Muscle of arm (tissue), 12 donors: ENCODE measurements around the gene RAB31. TPM values are rescaled to one million over a fixed set of nuclear protein-coding genes. Genes with fewer than 3 reads are reported as not detected.

Experiments used
- DNase-seq: peaks from one replicate; pipeline ENCODE4 v3.0.0-alpha.2; 2013
- polyA plus RNA-seq, 12 donors: library from polyadenylated mRNA; unstranded; fragments of 120-200 nt; gene quantifications; one replicate each; pipeline ENCODE4 v1.2.1, GENCODE V29; 2013; ENCODE audit not compliant: insufficient read length in 12 of 12

Gene RAB31
- polyA plus RNA-seq, 12 donors: 20.2 to 50.8 (median 32.8) TPM; not detected in 1

GRCh38 chr18:9859232-9859631, 151.1 kb downstream of the RAB31 start:
- no peak for DNase-seq

GRCh38 chr18:9860682-9861081, 152.6 kb downstream of the RAB31 start:
- DNase-seq: no peak

- no peak for DNase-seq
Measured at GRCh38 chr18:9861157-9861556, 153.1 kb downstream of the RAB31 start.

- DNase-seq: no peak
Measured at GRCh38 chr18:9861933-9862332, 153.8 kb downstream of the RAB31 start.

GRCh38 chr18:9862686-9863085, 154.6 kb downstream of the RAB31 start:
- DNase-seq: no peak

GRCh38 chr18:9863282-9863681, 155.2 kb downstream of the RAB31 start:
- no peak for DNase-seq

GRCh38 chr18:9865764-9866490, 157.8 kb downstream of the RAB31 start:
- no peak for DNase-seq

- DNase-seq: no peak
Measured at GRCh38 chr18:9866627-9867026, 158.5 kb downstream of the RAB31 start.

- DNase-seq: no peak
Measured at GRCh38 chr18:9867071-9867594, 159.0 kb downstream of the RAB31 start.

GRCh38 chr18:9868857-9869714, 161.0 kb downstream of the RAB31 start:
- no peak for DNase-seq

- DNase-seq: no peak
Measured at GRCh38 chr18:9869715-9870430, 161.8 kb downstream of the RAB31 start.

- no peak for DNase-seq
Measured at GRCh38 chr18:9870431-9871008, 162.4 kb downstream of the RAB31 start.

- no peak for DNase-seq
Measured at GRCh38 chr18:9871244-9871746, 163.2 kb downstream of the RAB31 start.

- no peak for DNase-seq
Measured at GRCh38 chr18:9872823-9873222, 164.7 kb downstream of the RAB31 start.

GRCh38 chr18:9874728-9875127, 166.6 kb downstream of the RAB31 start:
- DNase-seq: no peak

- DNase-seq: no peak
Measured at GRCh38 chr18:9876212-9876866, 168.2 kb downstream of the RAB31 start.

- peak; percentile 24 for DNase-seq
Measured at GRCh38 chr18:9876867-9877654, 169.0 kb downstream of the RAB31 start.

GRCh38 chr18:9877655-9878014, 169.5 kb downstream of the RAB31 start:
- no peak for DNase-seq

GRCh38 chr18:9878095-9878494, 170.0 kb downstream of the RAB31 start:
- DNase-seq: no peak

GRCh38 chr18:9878783-9879242, 170.7 kb downstream of the RAB31 start:
- DNase-seq: no peak
